PC-9 (cell line): Measurements from ENCODE around the gene TEFM.

ENCODE experiments used
- CTCF ChIP-seq: fragments of 200-600 bp; sonication (generic); conservative IDR thresholded peaks from 2 replicates; pipeline ENCODE4 v1.6.1; 2017; ENCODE audit warnings: mixed run types, antibody characterized with exemption, mild to moderate bottlenecking, moderate library complexity
- EZH2 ChIP-seq: fragments of 200-600 bp; sonication (generic); IDR thresholded peaks from 2 replicates; pipeline ENCODE4 v1.8.0; 2017; ENCODE audit warnings: antibody characterized with exemption, low read depth

- TF ChIP-seq CTCF (no peak), EZH2 (no peak)
Observed at GRCh38 chr17:30858556-30859250, 47.3 kb downstream of the TEFM start.
